ENCODE results near the gene SPTBN5.

SPTBN5 gene

DNA sequence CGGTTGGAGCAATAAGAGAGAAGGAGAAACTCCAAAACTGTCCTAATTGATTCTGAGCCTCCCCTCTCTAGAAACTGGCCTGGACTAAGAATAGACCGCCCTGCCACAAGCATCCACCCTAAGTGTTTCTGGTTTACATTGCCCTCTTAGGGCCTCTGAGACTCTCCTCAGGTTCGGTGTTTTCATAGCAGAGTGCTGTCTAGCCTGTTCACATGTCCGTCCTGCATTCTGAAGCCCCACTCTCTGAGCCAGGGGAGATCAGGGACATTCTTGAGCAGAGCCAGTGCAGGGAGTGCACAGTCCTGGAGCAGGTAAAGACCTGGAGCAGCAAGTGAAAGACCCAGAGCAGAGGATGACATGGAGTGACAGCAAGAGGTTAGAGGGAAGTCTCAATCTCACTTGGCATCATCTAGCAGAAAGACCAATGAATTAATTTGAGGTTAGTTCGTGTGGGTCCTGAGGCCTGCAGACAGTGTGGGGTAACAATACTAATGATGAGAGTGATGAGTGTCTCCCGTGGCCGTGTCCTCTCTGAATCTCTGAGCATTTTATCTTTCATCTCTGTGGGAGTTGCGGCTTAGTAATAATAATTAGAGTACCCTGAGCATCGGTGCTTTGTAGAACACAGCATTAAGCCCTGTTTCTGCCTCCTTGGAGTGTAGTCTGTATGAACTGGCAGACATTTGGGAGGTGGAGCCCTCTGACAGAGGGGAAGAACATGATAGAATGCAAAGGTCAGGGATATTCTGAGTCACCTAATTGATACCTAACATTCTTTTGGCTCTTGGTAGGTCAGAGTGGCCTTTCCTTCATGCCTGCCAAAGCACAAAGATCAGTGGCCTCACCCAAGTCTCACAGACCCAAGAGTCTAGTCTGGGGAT is 95.0 kb downstream of the SPTBN5 start:
- DNase-seq: no peak
